ENCODE results near the gene SHB. TPM values are rescaled to one million over a fixed set of nuclear protein-coding genes. Genes with fewer than 3 reads are reported as not detected.

The SHB gene
- total RNA-seq, 2 donors from 2014 or later: 25.2 to 29.3 TPM

DNA sequence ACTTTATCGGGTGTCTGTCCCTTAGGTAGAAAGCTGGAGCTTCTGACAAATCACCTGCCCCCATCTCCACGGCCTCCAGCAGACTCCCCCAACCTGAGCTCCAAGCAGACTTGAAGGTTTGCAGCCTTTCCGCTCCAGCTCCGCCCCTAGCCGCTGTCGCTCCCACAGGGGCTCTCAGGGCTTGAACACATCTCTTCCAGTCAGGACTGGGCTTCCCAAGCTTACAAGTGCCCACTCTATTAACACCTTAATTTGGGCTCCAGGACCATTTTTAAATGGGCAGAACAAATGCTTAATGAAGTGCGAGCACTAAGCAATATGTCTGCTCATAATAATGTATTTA is 147.9 kb downstream of the SHB start:
- WGBS, 2 donors: 91% methylated on average over 6 to 7 of the region's 7 CpGs
- Histone ChIP-seq H3K9me3 (no peaks in the 10 kb centered on the region), H3K36me3 (replicated peaks in 1 of 2; ENCODE audit: insufficient read depth in 1 of 2, low read depth in 2 of 2) (peaks cover 0 to 2% of the 10 kb centered on the region in 2 donors), H3K27ac (peak overlapping the region in 1 of 4 donors; percentile 62), H3K4me3 (no peak overlapping the region), H3K27me3 (no peaks in the 10 kb centered on the region), H3K4me1 (peaks cover 34% of the 10 kb centered on the region)
- intact Hi-C loops (cut with DNase I): loop anchor here (10.0 kb wide), 1 partner anchor 64 kb away; no protein-coding TSS in a partner anchor
- no peak for ATAC-seq
- DNase-seq: no peak
- TF ChIP-seq, protein P1, sequence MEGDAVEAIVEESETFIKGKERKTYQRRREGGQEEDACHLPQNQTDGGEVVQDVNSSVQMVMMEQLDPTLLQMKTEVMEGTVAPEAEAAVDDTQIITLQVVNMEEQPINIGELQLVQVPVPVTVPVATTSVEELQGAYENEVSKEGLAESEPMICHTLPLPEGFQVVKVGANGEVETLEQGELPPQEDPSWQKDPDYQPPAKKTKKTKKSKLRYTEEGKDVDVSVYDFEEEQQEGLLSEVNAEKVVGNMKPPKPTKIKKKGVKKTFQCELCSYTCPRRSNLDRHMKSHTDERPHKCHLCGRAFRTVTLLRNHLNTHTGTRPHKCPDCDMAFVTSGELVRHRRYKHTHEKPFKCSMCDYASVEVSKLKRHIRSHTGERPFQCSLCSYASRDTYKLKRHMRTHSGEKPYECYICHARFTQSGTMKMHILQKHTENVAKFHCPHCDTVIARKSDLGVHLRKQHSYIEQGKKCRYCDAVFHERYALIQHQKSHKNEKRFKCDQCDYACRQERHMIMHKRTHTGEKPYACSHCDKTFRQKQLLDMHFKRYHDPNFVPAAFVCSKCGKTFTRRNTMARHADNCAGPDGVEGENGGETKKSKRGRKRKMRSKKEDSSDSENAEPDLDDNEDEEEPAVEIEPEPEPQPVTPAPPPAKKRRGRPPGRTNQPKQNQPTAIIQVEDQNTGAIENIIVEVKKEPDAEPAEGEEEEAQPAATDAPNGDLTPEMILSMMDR (IDR thresholded peaks at IDR 0.05): no peak
- TF ChIP-seq POLR2A (IDR thresholded peaks at IDR 0.05): no peak

DNA sequence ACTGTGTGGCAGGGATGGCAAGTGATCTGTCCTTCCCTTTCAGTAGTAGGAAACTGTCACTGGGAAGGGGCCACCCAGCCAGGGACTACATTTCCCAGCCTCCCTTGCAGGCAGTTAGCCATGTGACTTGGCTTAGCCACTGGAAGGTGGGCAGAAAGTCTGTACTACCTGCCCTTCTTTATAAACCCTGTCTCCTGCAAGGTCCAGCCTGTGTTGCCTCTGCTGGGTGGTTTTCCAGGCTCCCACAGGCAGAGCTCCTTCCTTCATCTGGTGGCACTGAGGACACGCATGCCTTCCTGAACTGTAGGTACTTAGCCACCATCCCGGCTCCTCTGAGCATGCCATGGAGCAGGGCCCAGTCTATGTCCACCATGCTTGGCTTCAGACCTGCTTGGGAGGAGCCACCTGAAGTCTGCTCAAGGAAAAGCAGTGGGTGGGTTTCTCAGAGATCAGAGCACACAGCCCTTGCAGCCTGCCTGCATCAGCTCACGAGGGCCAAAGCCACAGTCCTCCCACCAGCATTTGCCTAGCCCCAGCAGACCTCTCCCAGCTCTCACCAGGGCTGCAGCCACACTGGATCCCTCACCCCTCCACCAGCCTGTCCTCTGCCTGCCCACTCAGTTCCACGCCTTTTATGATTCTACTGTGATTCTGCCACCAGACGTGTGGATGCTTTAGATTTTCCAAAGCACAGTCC is 148.4 kb downstream of the SHB start:
- DNase-seq: peak in 1 of 4 donors; percentile 28
- TF ChIP-seq, protein P1 (IDR thresholded peaks at IDR 0.05): no peak
- TF ChIP-seq POLR2A (IDR thresholded peaks at IDR 0.05): no peak
- intact Hi-C loops (cut with DNase I): loop anchor here (10.0 kb wide), 1 partner anchor 64 kb away; no protein-coding TSS in a partner anchor
- Histone ChIP-seq H3K9me3 (no peaks in the 10 kb centered on the region), H3K27ac (no peak overlapping the region), H3K4me3 (no peak overlapping the region), H3K27me3 (no peaks in the 10 kb centered on the region), H3K36me3 (replicated peaks in 1 of 2; ENCODE audit: insufficient read depth in 1 of 2, low read depth in 2 of 2) (peaks cover 0 to 2% of the 10 kb centered on the region in 2 donors), H3K4me1 (peaks cover 39% of the 10 kb centered on the region)
- no peak for ATAC-seq
- 91 to 100% methylated on average over 3 to 5 of the region's 5 CpGs for WGBS, 2 donors

DNA sequence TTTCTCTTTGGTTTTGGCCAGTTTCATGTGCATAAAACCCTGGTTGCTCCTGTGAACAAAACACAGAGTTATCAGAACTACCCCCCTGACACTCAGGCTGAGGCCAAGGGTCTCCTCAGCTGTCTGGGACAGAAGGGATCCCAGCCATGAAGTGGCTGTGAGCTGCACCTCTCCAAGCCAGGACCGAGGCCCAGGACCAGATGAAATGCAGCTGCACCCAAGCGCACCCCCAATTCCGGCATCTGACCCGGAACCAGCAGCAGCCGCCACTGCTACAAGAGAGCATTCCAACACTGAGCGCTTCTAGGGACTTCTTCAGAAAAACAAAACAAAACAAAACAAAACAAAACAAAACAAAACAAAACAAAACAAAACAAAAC is 149.1 kb downstream of the SHB start:
- Histone ChIP-seq H3K27me3 (no peaks in the 10 kb centered on the region), H3K9me3 (no peaks in the 10 kb centered on the region), H3K4me1 (peaks cover 45% of the 10 kb centered on the region), H3K4me3 (no peak overlapping the region), H3K36me3 (replicated peaks in 1 of 2; ENCODE audit: insufficient read depth in 1 of 2, low read depth in 2 of 2) (peaks cover 0 to 2% of the 10 kb centered on the region in 2 donors), H3K27ac (no peak overlapping the region)
- intact Hi-C loops (cut with DNase I): loop anchor here (10.0 kb wide), 2 partner anchors 65 to 175 kb away; no protein-coding TSS in a partner anchor
- DNase-seq: no peak
- 93 to 97% methylated on average over 6 of the region's 6 CpGs for WGBS, 2 donors
- no peak for TF ChIP-seq POLR2A (IDR thresholded peaks at IDR 0.05)
- TF ChIP-seq, protein P1 (IDR thresholded peaks at IDR 0.05): no peak
- no peak for ATAC-seq

DNA sequence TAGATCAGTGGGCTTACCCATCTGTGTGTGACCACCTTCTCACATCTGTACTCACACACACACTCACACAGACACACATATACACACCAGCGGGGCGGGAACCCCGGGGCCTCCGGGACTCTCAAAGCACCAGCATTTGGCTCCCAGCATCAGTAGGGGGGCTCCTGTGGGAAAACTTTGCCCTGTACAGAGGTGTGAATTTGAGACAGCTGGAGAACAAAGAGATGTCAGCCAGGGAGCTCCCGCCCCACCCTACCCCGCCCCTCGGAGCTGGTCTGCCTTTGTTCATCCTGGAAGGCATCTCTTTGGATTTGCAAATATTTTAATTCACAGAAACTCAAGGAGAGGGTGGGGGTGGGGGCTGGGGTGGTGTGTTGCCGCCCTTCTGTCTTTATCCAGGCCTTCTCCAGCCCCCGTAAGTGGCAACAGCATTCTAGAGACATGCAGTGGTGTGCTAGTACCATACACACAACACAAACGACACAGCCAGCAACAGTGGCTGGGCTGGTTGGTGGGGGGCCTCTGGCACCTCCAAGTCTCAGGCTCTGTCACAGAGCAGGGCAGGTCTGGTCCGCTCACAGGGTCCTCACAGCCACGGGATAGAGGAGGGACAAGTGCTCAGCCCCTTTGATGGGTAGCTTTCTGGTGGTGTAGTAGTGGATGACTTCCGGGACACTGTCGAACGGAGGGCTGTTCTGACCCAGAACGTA is 149.6 kb downstream of the SHB start:
- no peaks in the 10 kb centered on the region for H3K9me3 ChIP-seq
- DNase-seq (no peak), ATAC-seq (no peak)
- intact Hi-C loops (cut with DNase I): loop anchor here (10.0 kb wide), 1 partner anchor 175 kb away; no protein-coding TSS in a partner anchor
- H3K4me1 ChIP-seq: peaks cover 47% of the 10 kb centered on the region
- 85 to 88% methylated on average over 10 to 16 of the region's 16 CpGs for WGBS, 2 donors
- no peak for TF ChIP-seq POLR2A (IDR thresholded peaks at IDR 0.05)
- TF ChIP-seq, protein P1 (IDR thresholded peaks at IDR 0.05): no peak
- no peaks in the 10 kb centered on the region for H3K27me3 ChIP-seq
- peaks cover 0 to 2% of the 10 kb centered on the region in 2 donors for H3K36me3 ChIP-seq (replicated peaks in 1 of 2; ENCODE audit: insufficient read depth in 1 of 2, low read depth in 2 of 2)
- peak overlapping the region in 1 of 4 donors; percentile 5 for H3K27ac ChIP-seq
- H3K4me3 ChIP-seq: no peak overlapping the region

All from body of pancreas (tissue), 4 donors.